Naive B cell (primary cell): Measurements from ENCODE around the gene HLA-E. TPM values are rescaled to one million over a fixed set of nuclear protein-coding genes. Genes with fewer than 3 reads are reported as not detected.
A peak's percentile ranks its signal among the peaks of the same experiment; 100 is the strongest.
"Not testable (repeated sequence)": the region's sequence is repeated elsewhere in the genome, so short reads cannot be mapped to it uniquely, and the experiment has no call there.

Experiments used
- ATAC-seq, 2 donors: fragments of 150-1000 bp; cut with Tn5 transposase; 2 replicates each; pipeline ENCODE4 v1.10.0; 2021; ENCODE audit warnings: low read depth in 2 of 2, mild to moderate bottlenecking in 2 of 2, moderate library complexity in 2 of 2
- DNase-seq: peaks from one replicate; pipeline ENCODE4 v3.0.0; 2022
- H3K27ac Mint-ChIP-seq, 6 donors: one replicate each; pipeline ENCODE4 v1.8.0; 2020 to 2022; ENCODE audit warnings: mild to moderate bottlenecking in 6 of 6, mixed read lengths in 6 of 6, moderate library complexity in 5 of 6, inconsistent platforms in 2 of 6
- H3K27me3 Mint-ChIP-seq, 3 donors: one replicate each; pipeline ENCODE4 v1.8.0; 2021 to 2022; ENCODE audit warnings: mixed read lengths in 3 of 3, mild to moderate bottlenecking in 1 of 3
- H3K36me3 Mint-ChIP-seq, 2 donors: one replicate each; pipeline ENCODE4 v1.8.0; 2020 to 2022; ENCODE audit warnings: mixed read lengths in 2 of 2, inconsistent platforms in 1 of 2, mild to moderate bottlenecking in 1 of 2
- H3K4me1 Mint-ChIP-seq, 3 donors: one replicate each; pipeline ENCODE4 v1.8.0; 2020 to 2022; ENCODE audit warnings: mixed read lengths in 3 of 3, inconsistent platforms in 1 of 3, mild to moderate bottlenecking in 1 of 3, moderate library complexity in 1 of 3
- H3K4me3 Mint-ChIP-seq, 8 donors: one replicate each; pipeline ENCODE4 v1.8.0; 2020 to 2022; ENCODE audit warnings: mild to moderate bottlenecking in 8 of 8, mixed read lengths in 8 of 8, moderate library complexity in 8 of 8, inconsistent platforms in 2 of 8
- H3K9me3 Mint-ChIP-seq, 7 donors: one replicate each; pipeline ENCODE4 v1.8.0; 2020 to 2022; ENCODE audit warnings: mixed read lengths in 7 of 7, mild to moderate bottlenecking in 5 of 7, inconsistent platforms in 2 of 7, moderate library complexity in 1 of 7
- polyA plus RNA-seq, 6 donors: library from polyadenylated mRNA; unstranded; fragments of 300-500 nt; fragmentation: Illumina TruSeq; gene quantifications; one replicate each; pipeline ENCODE4 v1.2.3, GENCODE V29; 2021; ENCODE audit warnings: low read depth in 6 of 6

The HLA-E gene
- polyA plus RNA-seq, 6 donors from 2014 or later = 2,024 to 3,192 (median 2,301) TPM

DNA sequence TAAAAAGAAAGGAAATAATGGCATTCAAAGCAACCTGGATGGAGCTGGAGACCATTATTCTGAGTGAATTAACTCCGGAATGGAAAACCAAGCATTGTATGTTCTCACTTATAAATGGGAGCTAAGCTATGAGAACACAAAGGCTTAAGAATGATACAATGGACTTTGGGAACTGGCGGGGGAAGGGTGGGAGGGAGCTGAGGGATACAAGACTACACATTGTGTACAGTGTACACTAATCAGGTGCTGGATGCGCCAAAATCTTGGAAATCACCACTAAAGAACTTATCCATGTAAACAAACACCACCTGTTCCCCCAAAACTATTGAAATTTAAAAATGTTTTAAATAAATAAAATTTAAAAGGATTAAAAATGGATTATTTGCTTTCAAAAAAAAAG, 4.1 kb upstream of the HLA-E start:
- H3K27me3 Mint-ChIP-seq = peaks cover 15 to 18% (median 16%) of the 10 kb centered on the region in 3 donors
- no peaks in the 10 kb centered on the region for H3K9me3 Mint-ChIP-seq
- peaks cover 25 to 44% (median 43%) of the 10 kb centered on the region in 3 donors for H3K4me1 Mint-ChIP-seq
- H3K27ac Mint-ChIP-seq = no peak overlapping the region
- no peak overlapping the region for H3K4me3 Mint-ChIP-seq
- DNase-seq = no peak
- no peak for ATAC-seq
- H3K36me3 Mint-ChIP-seq = peaks cover 2 to 10% of the 10 kb centered on the region in 2 donors

DNA sequence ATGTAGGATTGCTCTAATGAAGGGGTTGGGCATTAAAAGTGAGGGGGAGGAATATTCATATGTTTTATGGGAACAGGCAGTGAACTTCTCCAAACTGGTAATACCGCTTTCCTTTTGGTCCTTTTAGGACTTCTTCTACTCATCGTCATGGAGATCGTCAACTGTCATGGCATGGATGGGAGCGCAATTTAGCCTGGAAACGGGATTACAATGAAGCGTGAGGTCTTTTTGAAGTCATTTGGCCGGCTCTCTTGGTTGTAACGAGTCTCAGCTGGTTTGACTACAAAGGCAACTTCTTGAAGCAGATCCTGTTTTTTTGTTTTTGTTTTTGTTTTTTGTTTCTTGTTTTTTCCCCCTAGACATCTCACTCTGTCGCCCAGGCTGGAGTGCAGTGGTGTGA, 1.4 kb upstream of the HLA-E start:
- Mint-ChIP-seq H3K27ac (peak overlapping the region; percentile 30 to 73 (median 66)), H3K4me3 (peak overlapping the region in 7 of 8 donors; percentile 26 to 83 (median 68)), H3K9me3 (no peaks in the 10 kb centered on the region), H3K36me3 (peaks cover 11 to 32% of the 10 kb centered on the region in 2 donors), H3K27me3 (no peaks in the 10 kb centered on the region), H3K4me1 (peaks cover 36 to 53% (median 45%) of the 10 kb centered on the region in 3 donors)
- DNase-seq (no peak), ATAC-seq (no peak)

GRCh38 chr6:30488697-30489080, 620 bp upstream of the HLA-E start:
- peaks cover 42 to 59% (median 45%) of the 10 kb centered on the region in 3 donors for H3K4me1 Mint-ChIP-seq
- peak overlapping the region; percentile 93 to 100 (median 98) for H3K4me3 Mint-ChIP-seq

DNA sequence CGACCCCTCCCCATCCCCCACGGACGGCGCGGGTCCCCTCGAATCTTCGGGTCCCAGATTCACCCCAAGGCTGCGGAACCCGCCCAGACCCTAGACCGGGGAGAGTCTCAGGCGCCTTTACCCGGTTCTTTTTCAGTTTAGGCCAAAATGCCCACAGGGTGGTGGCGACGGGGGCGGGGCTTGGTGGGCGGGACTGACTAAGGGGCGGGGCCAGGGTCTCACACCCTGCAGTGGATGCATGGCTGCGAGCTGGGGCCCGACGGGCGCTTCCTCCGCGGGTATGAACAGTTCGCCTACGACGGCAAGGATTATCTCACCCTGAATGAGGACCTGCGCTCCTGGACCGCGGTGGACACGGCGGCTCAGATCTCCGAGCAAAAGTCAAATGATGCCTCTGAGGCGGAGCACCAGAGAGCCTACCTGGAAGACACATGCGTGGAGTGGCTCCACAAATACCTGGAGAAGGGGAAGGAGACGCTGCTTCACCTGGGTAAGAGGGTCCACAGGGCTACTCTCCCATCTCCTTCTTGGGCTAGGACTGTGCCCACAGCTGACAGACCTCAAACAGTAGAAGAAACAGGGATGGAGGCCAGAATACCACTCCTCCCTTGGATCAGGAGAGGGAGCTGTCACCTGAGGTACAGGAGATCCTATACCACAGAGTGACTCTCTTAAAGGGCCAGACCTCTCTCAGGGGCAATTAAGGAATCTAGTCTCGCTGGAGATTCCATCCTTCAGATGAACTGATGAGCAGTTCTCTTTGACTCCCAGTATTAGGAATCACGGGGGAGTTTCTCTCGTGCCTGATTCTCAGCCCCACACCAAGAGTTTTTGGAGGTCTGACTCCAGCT, 942 bp downstream of the HLA-E start:
- no peaks in the 10 kb centered on the region for H3K27me3 Mint-ChIP-seq
- peaks cover 18 to 40% of the 10 kb centered on the region in 2 donors for H3K36me3 Mint-ChIP-seq
- ATAC-seq = peak; percentile 52 to 54
- peaks cover 55 to 71% (median 59%) of the 10 kb centered on the region in 3 donors for H3K4me1 Mint-ChIP-seq
- H3K9me3 Mint-ChIP-seq = no peaks in the 10 kb centered on the region
- DNase-seq = peak; percentile 65
- H3K4me3 Mint-ChIP-seq = peak overlapping the region; percentile 93 to 100 (median 98)
- peak overlapping the region; percentile 22 to 100 (median 99) for H3K27ac Mint-ChIP-seq

More at GRCh38 chr6:30488697-30489080, 620 bp upstream of the HLA-E start:
- DNase-seq, H3K27me3 Mint-ChIP-seq, ATAC-seq, H3K9me3 Mint-ChIP-seq: not testable (repeated sequence)
- Mint-ChIP-seq H3K36me3 (peaks cover 11 to 32% of the 10 kb centered on the region in 2 donors), H3K27ac (peak overlapping the region; percentile 99 to 100 (median 99))

- not testable (repeated sequence) for DNase-seq, ATAC-seq, H3K27me3 Mint-ChIP-seq, H3K9me3 Mint-ChIP-seq
- Mint-ChIP-seq H3K36me3 (peaks cover 18 to 40% of the 10 kb centered on the region in 2 donors), H3K4me1 (peaks cover 67 to 83% (median 71%) of the 10 kb centered on the region in 3 donors), H3K4me3 (peak overlapping the region; percentile 93 to 100 (median 98)), H3K27ac (peak overlapping the region in 5 of 6 donors; percentile 44 to 100 (median 91))
These were observed 2.1 kb downstream of the HLA-E start for GRCh38 chr6:30491291-30491953.

DNA sequence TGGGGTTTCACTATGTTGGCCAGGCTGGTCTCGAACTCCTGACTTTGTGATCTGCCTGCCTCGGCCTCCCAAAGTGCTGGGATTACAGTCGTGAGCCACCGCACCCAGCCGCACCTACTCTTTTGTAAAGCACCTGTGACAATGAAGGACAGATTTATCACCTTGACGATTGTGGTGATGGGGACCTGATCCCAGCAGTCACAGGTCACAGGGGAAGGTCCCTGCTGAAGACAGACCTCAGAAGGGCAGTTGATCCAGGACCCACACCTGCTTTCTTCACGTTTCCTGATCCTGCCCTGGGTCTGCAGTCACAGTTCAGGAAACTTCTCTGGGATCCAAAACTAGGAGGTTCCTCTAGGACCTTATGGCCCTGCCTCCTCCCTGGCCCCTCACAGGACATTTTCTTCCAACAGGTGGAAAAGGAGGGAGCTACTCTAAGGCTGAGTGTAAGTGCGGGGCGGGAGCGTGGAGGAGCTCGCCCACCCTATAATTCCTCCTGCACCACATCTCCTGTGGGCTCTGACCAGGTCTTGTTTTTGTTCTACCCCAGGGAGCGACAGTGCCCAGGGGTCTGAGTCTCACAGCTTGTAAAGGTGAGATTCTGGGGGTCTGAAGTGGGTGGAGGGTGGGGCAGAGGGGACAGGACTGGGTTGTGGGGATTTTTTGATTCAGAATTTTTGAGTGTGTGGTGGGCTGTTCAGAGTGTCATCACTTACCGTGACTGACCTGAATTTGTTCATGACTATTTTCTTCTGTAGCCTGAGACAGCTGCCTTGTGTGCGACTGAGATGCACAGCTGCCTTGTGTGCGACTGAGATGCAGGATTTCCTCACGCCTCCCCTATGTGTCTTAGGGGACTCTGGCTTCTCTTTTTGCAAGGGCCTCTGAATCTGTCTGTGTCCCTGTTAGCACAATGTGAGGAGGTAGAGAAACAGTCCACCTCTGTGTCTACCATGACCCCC, 3.0 kb downstream of the HLA-E start:
- no peak for ATAC-seq
- H3K9me3 Mint-ChIP-seq = no peaks in the 10 kb centered on the region
- no peaks in the 10 kb centered on the region for H3K27me3 Mint-ChIP-seq
- H3K4me1 Mint-ChIP-seq = peaks cover 75 to 91% (median 79%) of the 10 kb centered on the region in 3 donors
- peak overlapping the region; percentile 22 to 100 (median 76) for H3K27ac Mint-ChIP-seq
- H3K4me3 Mint-ChIP-seq = peak overlapping the region; percentile 93 to 100 (median 98)
- DNase-seq = no peak
- H3K36me3 Mint-ChIP-seq = peaks cover 18 to 40% of the 10 kb centered on the region in 2 donors

DNA sequence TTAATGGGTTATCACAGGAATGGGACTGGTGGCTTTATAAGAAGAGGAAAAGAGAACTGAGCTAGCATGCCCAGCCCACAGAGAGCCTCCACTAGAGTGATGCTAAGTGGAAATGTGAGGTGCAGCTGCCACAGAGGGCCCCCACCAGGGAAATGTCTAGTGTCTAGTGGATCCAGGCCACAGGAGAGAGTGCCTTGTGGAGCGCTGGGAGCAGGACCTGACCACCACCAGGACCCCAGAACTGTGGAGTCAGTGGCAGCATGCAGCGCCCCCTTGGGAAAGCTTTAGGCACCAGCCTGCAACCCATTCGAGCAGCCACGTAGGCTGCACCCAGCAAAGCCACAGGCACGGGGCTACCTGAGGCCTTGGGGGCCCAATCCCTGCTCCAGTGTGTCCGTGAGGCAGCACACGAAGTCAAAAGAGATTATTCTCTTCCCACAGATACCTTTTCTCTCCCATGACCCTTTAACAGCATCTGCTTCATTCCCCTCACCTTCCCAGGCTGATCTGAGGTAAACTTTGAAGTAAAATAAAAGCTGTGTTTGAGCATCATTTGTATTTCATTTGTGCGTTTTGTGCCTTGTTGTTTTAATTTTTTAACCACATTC, 4.4 kb downstream of the HLA-E start:
- Mint-ChIP-seq H3K36me3 (peaks cover 18 to 40% of the 10 kb centered on the region in 2 donors), H3K4me3 (peak overlapping the region; percentile 72 to 100 (median 94)), H3K4me1 (peaks cover 75 to 90% (median 82%) of the 10 kb centered on the region in 3 donors), H3K27ac (peak overlapping the region; percentile 32 to 100 (median 70)), H3K9me3 (no peaks in the 10 kb centered on the region), H3K27me3 (no peaks in the 10 kb centered on the region)
- ATAC-seq = no peak
- DNase-seq = no peak

DNA sequence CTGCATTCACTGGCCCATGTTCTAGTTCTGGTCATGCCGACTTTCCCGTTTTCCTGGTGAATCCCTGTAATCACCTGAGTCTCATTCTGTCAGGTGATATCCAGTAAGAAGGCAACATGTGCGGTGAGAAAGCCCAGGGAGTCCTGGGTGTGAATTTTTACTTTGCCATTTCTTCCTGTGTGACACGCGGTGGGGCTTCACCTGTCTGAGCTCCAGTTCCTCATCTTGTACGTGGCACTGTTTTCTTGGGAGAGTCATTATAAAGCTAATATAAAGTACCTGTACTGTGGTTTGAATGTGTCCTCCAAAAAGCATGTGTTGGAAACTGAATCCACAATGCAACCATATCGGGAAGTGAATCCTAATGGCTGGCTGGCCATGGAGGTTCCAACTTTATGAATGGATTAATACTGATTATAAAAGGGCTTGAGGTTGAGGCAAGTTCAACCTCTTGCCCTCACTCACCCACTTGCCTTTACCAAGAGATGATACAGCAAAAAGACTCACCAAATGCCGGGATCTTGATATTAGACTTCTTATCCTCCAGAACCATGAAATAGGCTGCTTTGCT, 5.1 kb downstream of the HLA-E start:
- Mint-ChIP-seq H3K4me3 (peak overlapping the region; percentile 72 to 100 (median 94)), H3K27ac (peak overlapping the region; percentile 32 to 100 (median 70)), H3K9me3 (no peaks in the 10 kb centered on the region), H3K27me3 (no peaks in the 10 kb centered on the region), H3K4me1 (peaks cover 69 to 84% (median 76%) of the 10 kb centered on the region in 3 donors), H3K36me3 (peaks cover 18 to 36% of the 10 kb centered on the region in 2 donors)
- DNase-seq = no peak
- ATAC-seq = peak; percentile 15 to 24

DNA sequence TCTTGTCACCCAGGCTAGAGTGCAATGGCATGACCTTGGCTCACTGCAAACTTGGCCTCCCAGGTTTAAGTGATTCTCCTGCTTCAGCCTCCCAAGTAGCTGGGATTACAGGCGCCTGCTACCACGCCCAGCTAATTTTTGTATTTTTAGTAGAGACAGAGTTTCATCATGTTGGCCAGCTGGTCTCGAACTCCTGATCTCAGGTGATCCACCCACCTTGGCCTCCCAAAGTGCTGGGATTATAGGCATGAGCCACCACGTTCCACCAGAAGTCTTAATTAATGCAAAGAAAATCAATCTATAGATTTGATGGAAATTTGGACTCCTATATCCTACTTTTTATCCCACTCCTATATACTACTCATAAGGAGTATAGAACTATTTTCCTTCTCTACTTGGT, 5.8 kb downstream of the HLA-E start:
- H3K9me3 Mint-ChIP-seq, ATAC-seq, H3K27me3 Mint-ChIP-seq, DNase-seq: not testable (repeated sequence)
- Mint-ChIP-seq H3K27ac (peak overlapping the region in 5 of 6 donors; percentile 32 to 100 (median 74)), H3K4me1 (peaks cover 69 to 88% (median 79%) of the 10 kb centered on the region in 3 donors), H3K36me3 (peaks cover 17 to 32% of the 10 kb centered on the region in 2 donors), H3K4me3 (peak overlapping the region in 6 of 8 donors; percentile 24 to 96 (median 66))

GRCh38 chr6:30495993-30496392, 6.7 kb downstream of the HLA-E start:
- Mint-ChIP-seq H3K36me3 (peaks cover 8 to 23% of the 10 kb centered on the region in 2 donors), H3K4me3 (peak overlapping the region in 4 of 8 donors; percentile 16 to 77 (median 48)), H3K4me1 (peaks cover 71 to 88% (median 85%) of the 10 kb centered on the region in 3 donors), H3K27me3 (no peaks in the 10 kb centered on the region), H3K27ac (peak overlapping the region in 4 of 6 donors; percentile 24 to 100 (median 59)), H3K9me3 (no peaks in the 10 kb centered on the region)
- DNase-seq (no peak), ATAC-seq (no peak)

GRCh38 chr6:30497261-30497599, 7.9 kb downstream of the HLA-E start:
- Mint-ChIP-seq H3K27ac (peak overlapping the region in 5 of 6 donors; percentile 53 to 100 (median 85)), H3K4me1 (peaks cover 63 to 78% (median 76%) of the 10 kb centered on the region in 3 donors), H3K36me3 (peaks cover 6 to 12% of the 10 kb centered on the region in 2 donors), H3K4me3 (peak overlapping the region in 2 of 8 donors; percentile 48 to 77)
- H3K27me3 Mint-ChIP-seq, ATAC-seq, H3K9me3 Mint-ChIP-seq, DNase-seq: not testable (repeated sequence)

DNA sequence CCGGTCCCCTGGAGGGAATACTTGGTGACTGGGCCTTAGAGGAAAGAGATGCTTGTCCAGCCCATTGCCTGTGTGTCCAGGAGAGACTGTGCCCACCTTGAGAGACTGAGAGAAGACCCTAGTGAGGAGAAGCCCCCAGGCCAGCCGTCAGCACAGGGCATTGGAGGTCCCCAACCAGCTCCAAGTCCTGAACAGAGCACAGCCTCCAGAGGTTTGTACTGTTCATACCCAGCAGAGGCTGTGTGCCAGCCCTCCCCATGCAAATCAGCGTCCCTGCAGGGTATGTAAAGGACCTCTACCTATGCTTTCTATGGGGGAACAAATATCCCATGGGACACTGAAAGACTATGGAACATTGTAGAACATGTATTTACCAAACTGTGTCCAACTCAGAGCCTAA, 8.4 kb downstream of the HLA-E start:
- H3K4me3 Mint-ChIP-seq = no peak overlapping the region
- DNase-seq = no peak
- no peaks in the 10 kb centered on the region for H3K27me3 Mint-ChIP-seq
- peak overlapping the region in 2 of 6 donors; percentile 77 to 100 for H3K27ac Mint-ChIP-seq
- H3K4me1 Mint-ChIP-seq = peaks cover 58 to 73% (median 71%) of the 10 kb centered on the region in 3 donors
- ATAC-seq = no peak
- H3K9me3 Mint-ChIP-seq = no peaks in the 10 kb centered on the region
- H3K36me3 Mint-ChIP-seq = peaks cover 6 to 8% of the 10 kb centered on the region in 2 donors
